NCI-H2196 (cell line): ENCODE measurements around the gene LIPE.
"Not testable (repeated sequence)": the region's sequence is repeated elsewhere in the genome, so short reads cannot be mapped to it uniquely, and the experiment has no call there.

Experiments
- DNase-seq: peaks from one replicate; lab custom pipeline; 2025; ENCODE audit not compliant: unreplicated experiment; lab: John Stamatoyannopoulos, UW

LIPE gene

GRCh38 chr19:42427313-42427712 is at the start of gene LIPE:
Gene LIPE (minus strand): TSS chr19:42427388. CDS start chr19:42427149, 239 bp downstream.
- DNase-seq, result no peak

- no peak for DNase-seq
Observed at GRCh38 chr19:42475366-42475765, 48.2 kb upstream of the LIPE start.

GRCh38 chr19:42474743-42475142 is 47.6 kb upstream of the LIPE start:
- no peak for DNase-seq

GRCh38 chr19:42473686-42474085 is 46.5 kb upstream of the LIPE start:
- DNase-seq, result no peak

- DNase-seq, result no peak
Observed at GRCh38 chr19:42472402-42473147, 45.4 kb upstream of the LIPE start.

GRCh38 chr19:42471554-42472249 is 44.5 kb upstream of the LIPE start:
- no peak for DNase-seq

- no peak for DNase-seq
Observed at GRCh38 chr19:42469311-42470235, 42.4 kb upstream of the LIPE start.

- DNase-seq, result peak; percentile 16
Observed at GRCh38 chr19:42468273-42468796, 41.1 kb upstream of the LIPE start.

- DNase-seq, result no peak
Observed at GRCh38 chr19:42467183-42467760, 40.1 kb upstream of the LIPE start.

GRCh38 chr19:42466521-42467182 is 39.5 kb upstream of the LIPE start:
- DNase-seq, result no peak

GRCh38 chr19:42465827-42466280 is 38.7 kb upstream of the LIPE start:
- DNase-seq, result no peak

- no peak for DNase-seq
Observed at GRCh38 chr19:42461700-42462324, 34.6 kb upstream of the LIPE start.

GRCh38 chr19:42461231-42461630 is 34.0 kb upstream of the LIPE start:
- not testable (repeated sequence) for DNase-seq

- no peak for DNase-seq
Observed at GRCh38 chr19:42459926-42460325, 32.7 kb upstream of the LIPE start.

GRCh38 chr19:42455621-42456081 is 28.5 kb upstream of the LIPE start:
- DNase-seq, result no peak

- no peak for DNase-seq
Observed at GRCh38 chr19:42455086-42455485, 27.9 kb upstream of the LIPE start.

- DNase-seq, result no peak
Observed at GRCh38 chr19:42452590-42452989, 25.4 kb upstream of the LIPE start.

- peak; percentile 88 for DNase-seq
Observed at GRCh38 chr19:42450314-42450934, 23.2 kb upstream of the LIPE start.

GRCh38 chr19:42448306-42448705 is 21.1 kb upstream of the LIPE start:
- not testable (repeated sequence) for DNase-seq
